WTC11 (cell line): ENCODE data around the gene MICAL3. TPM values are rescaled to one million over a fixed set of nuclear protein-coding genes. Genes with fewer than 3 reads are reported as not detected.

Experiments
- ATAC-seq: fragments of 200-7000 bp; cut with Tn5 transposase; 2 replicates; pipeline ENCODE4 v1.10.0; 2021; ENCODE audit warnings: mild to moderate bottlenecking, moderate library complexity
- CTCF ChIA-PET: fragments of 300-600 bp; sonication (Branson Sonifier 250); formaldehyde crosslinking; loops from one replicate; lab custom pipeline; 2021; ENCODE audit warnings: antibody characterized with exemption; lab: Charles Lee
- POLR2A ChIA-PET: fragments of 350-600 bp; sonication (Branson Sonifier 250); formaldehyde crosslinking; loops from one replicate; lab custom pipeline; 2021; ENCODE audit warnings: antibody characterized with exemption; lab: Charles Lee
- DNase-seq: peaks from one replicate; pipeline ENCODE4 v3.0.0; 2021; ENCODE audit warnings: low spot score
- H3K27ac Mint-ChIP-seq: 2 replicates; pipeline ENCODE4 v1.8.0; 2021; ENCODE audit warnings: mixed read lengths
- H3K27me3 Mint-ChIP-seq: 2 replicates; pipeline ENCODE4 v1.8.0; 2021; ENCODE audit warnings: low read depth, mild to moderate bottlenecking, moderate library complexity, mixed read lengths
- H3K36me3 Mint-ChIP-seq: 2 replicates; pipeline ENCODE4 v1.8.0; 2021; ENCODE audit warnings: mixed read lengths
- H3K4me1 Mint-ChIP-seq: 2 replicates; pipeline ENCODE4 v1.8.0; 2022; ENCODE audit warnings: mixed read lengths
- H3K4me3 Mint-ChIP-seq: 2 replicates; pipeline ENCODE4 v1.8.0; 2021; ENCODE audit warnings: mild to moderate bottlenecking, moderate library complexity, mixed read lengths
- H3K9me3 Mint-ChIP-seq: 2 replicates; pipeline ENCODE4 v1.8.0; 2021; ENCODE audit warnings: mixed read lengths
- ATF1 ChIP-seq: sonication (generic); formaldehyde crosslinking; IDR thresholded peaks from 2 replicates; pipeline ENCODE4 v1.8.1; 2023; ENCODE audit warnings: mild to moderate bottlenecking, moderate library complexity, missing genetic modification reagents
- ETV6 ChIP-seq: sonication (generic); formaldehyde crosslinking; IDR thresholded peaks from 2 replicates; pipeline ENCODE4 v1.8.1; 2022; ENCODE audit warnings: mild to moderate bottlenecking, missing genetic modification reagents
- FOXP1 ChIP-seq: sonication (generic); formaldehyde crosslinking; IDR thresholded peaks from 2 replicates; pipeline ENCODE4 v1.8.0; 2022; ENCODE audit warnings: missing genetic modification reagents, mild to moderate bottlenecking, moderate library complexity, borderline replicate concordance
- GRHL2 ChIP-seq: fragments of 250-450 bp; sonication (Bioruptor Pico); IDR thresholded peaks from 2 replicates; pipeline ENCODE4 v1.8.0; 2022; ENCODE audit warnings: mild to moderate bottlenecking, moderate library complexity; ENCODE audit not compliant: insufficient replicate concordance, severe bottlenecking
- GTF2I ChIP-seq: fragments of 250-450 bp; sonication (Bioruptor Pico); conservative IDR thresholded peaks from 2 replicates; pipeline ENCODE4 v1.4.0; 2021; ENCODE audit warnings: mild to moderate bottlenecking
- HMGA2 ChIP-seq: fragments of 250-450 bp; sonication (Bioruptor Pico); IDR thresholded peaks from 2 replicates; pipeline ENCODE4 v1.4.0; 2021; ENCODE audit warnings: mild to moderate bottlenecking, moderate library complexity
- IRF2 ChIP-seq: sonication (generic); formaldehyde crosslinking; IDR thresholded peaks from 2 replicates; pipeline ENCODE4 v1.8.0; 2022; ENCODE audit warnings: low read depth, missing genetic modification reagents, borderline replicate concordance
- NFE2L1 ChIP-seq: sonication (generic); formaldehyde crosslinking; IDR thresholded peaks from 2 replicates; pipeline ENCODE4 v1.8.1; 2023; ENCODE audit warnings: missing genetic modification reagents
- NFYB ChIP-seq: sonication (generic); formaldehyde crosslinking; conservative IDR thresholded peaks from 2 replicates; pipeline ENCODE4 v1.8.0; 2022; ENCODE audit warnings: low read depth, missing genetic modification reagents
- NR1H2 ChIP-seq: sonication (generic); formaldehyde crosslinking; IDR thresholded peaks from 2 replicates; pipeline ENCODE4 v1.9.0; 2021; ENCODE audit warnings: mild to moderate bottlenecking, moderate library complexity, missing genetic modification reagents
- TP53 ChIP-seq: sonication (generic); formaldehyde crosslinking; IDR thresholded peaks from 2 replicates; pipeline ENCODE4 v1.8.1; 2023; ENCODE audit warnings: mild to moderate bottlenecking, missing genetic modification reagents
- ZNF121 ChIP-seq: sonication (generic); formaldehyde crosslinking; IDR thresholded peaks from 2 replicates; pipeline ENCODE4 v1.8.0; 2023; ENCODE audit warnings: missing genetic modification reagents
- ZNF138 ChIP-seq: sonication (generic); formaldehyde crosslinking; conservative IDR thresholded peaks from 2 replicates; pipeline ENCODE4 v1.8.1; 2022; ENCODE audit warnings: mild to moderate bottlenecking, moderate library complexity, missing genetic modification reagents
- total RNA-seq: library from RNA; stranded (reverse); gene quantifications from 3 replicates; pipeline ENCODE4 v1.2.3, GENCODE V29; 2021
- TF ChIP-seq, protein P1 (sequence below): fragments of 200-600 bp; IDR thresholded peaks from 2 replicates; pipeline ENCODE4 v1.8.0; 2022; ENCODE audit warnings: antibody characterized with exemption
- TF ChIP-seq, protein P2 (sequence below): sonication (generic); formaldehyde crosslinking; IDR thresholded peaks from 2 replicates; pipeline ENCODE4 v1.8.1; 2022; ENCODE audit warnings: low read depth, missing genetic modification reagents, borderline replicate concordance
- TF ChIP-seq, protein P3 (sequence below): fragments of 250-450 bp; sonication (Bioruptor Pico); IDR thresholded peaks from 2 replicates; pipeline ENCODE4 v1.9.0; 2021; ENCODE audit warnings: mild to moderate bottlenecking
- TF ChIP-seq, protein P4 (sequence below): fragments of 250-450 bp; sonication (Bioruptor Pico); IDR thresholded peaks from 2 replicates; pipeline ENCODE4 v1.9.0; 2021; ENCODE audit warnings: mild to moderate bottlenecking
- TF ChIP-seq, protein P5 (sequence below): sonication (generic); formaldehyde crosslinking; IDR thresholded peaks from 2 replicates; pipeline ENCODE4 v1.8.1; 2023; ENCODE audit warnings: mild to moderate bottlenecking, missing genetic modification reagents, borderline replicate concordance

Gene MICAL3
- total RNA-seq, 1 experiment from 2014 or later: 41.2 TPM

DNA sequence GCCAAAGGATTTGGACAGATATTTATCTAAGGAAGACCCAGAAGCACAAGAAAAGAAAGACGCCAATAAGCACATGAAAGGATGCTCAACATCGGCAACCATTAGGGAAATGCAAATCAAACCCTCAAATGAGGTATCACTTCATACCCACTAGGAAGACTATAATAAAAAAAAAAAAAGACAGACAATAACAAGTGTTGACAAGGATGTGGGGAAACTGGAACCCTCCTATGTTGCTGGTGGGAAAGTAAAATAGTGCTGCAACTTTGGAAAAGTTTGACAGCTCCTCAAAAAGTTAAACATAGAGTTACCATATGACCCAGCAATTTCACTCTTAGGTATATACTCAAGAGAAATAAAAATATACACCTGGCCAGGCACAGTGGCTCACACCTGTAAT, 47.0 kb downstream of the MICAL3 start:
- no peak overlapping the region for H3K4me3 Mint-ChIP-seq
- H3K4me1 Mint-ChIP-seq: peaks cover 39% of the 10 kb centered on the region
- DNase-seq (no peak), ATAC-seq (no peak)
- no peak overlapping the region for H3K27ac Mint-ChIP-seq
- H3K9me3 Mint-ChIP-seq: peaks cover 8% of the 10 kb centered on the region
- ChIA-PET POLR2A (no interaction called here), CTCF (interaction anchor here (0.6 kb wide), 1 partner anchor 1846 kb away, joined by 4 read pairs; no protein-coding TSS in a partner anchor)
- TF ChIP-seq GRHL2 (CRISPR knock-in tag) (no peak), ZNF121 (CRISPR knock-in tag) (no peak), NFYB (CRISPR knock-in tag) (no peak), NFE2L1 (CRISPR knock-in tag) (no peak), HMGA2 (CRISPR knock-in tag) (no peak), NR1H2 (CRISPR knock-in tag) (no peak), FOXP1 (no peak), ETV6 (CRISPR knock-in tag) (no peak)
- TF ChIP-seq, protein P1, sequence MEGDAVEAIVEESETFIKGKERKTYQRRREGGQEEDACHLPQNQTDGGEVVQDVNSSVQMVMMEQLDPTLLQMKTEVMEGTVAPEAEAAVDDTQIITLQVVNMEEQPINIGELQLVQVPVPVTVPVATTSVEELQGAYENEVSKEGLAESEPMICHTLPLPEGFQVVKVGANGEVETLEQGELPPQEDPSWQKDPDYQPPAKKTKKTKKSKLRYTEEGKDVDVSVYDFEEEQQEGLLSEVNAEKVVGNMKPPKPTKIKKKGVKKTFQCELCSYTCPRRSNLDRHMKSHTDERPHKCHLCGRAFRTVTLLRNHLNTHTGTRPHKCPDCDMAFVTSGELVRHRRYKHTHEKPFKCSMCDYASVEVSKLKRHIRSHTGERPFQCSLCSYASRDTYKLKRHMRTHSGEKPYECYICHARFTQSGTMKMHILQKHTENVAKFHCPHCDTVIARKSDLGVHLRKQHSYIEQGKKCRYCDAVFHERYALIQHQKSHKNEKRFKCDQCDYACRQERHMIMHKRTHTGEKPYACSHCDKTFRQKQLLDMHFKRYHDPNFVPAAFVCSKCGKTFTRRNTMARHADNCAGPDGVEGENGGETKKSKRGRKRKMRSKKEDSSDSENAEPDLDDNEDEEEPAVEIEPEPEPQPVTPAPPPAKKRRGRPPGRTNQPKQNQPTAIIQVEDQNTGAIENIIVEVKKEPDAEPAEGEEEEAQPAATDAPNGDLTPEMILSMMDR: no peak
- TF ChIP-seq, protein P2, sequence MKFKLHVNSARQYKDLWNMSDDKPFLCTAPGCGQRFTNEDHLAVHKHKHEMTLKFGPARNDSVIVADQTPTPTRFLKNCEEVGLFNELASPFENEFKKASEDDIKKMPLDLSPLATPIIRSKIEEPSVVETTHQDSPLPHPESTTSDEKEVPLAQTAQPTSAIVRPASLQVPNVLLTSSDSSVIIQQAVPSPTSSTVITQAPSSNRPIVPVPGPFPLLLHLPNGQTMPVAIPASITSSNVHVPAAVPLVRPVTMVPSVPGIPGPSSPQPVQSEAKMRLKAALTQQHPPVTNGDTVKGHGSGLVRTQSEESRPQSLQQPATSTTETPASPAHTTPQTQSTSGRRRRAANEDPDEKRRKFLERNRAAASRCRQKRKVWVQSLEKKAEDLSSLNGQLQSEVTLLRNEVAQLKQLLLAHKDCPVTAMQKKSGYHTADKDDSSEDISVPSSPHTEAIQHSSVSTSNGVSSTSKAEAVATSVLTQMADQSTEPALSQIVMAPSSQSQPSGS (CRISPR knock-in tag): no peak
- no peaks in the 10 kb centered on the region for H3K27me3 Mint-ChIP-seq
- H3K36me3 Mint-ChIP-seq: peaks cover 7% of the 10 kb centered on the region

DNA sequence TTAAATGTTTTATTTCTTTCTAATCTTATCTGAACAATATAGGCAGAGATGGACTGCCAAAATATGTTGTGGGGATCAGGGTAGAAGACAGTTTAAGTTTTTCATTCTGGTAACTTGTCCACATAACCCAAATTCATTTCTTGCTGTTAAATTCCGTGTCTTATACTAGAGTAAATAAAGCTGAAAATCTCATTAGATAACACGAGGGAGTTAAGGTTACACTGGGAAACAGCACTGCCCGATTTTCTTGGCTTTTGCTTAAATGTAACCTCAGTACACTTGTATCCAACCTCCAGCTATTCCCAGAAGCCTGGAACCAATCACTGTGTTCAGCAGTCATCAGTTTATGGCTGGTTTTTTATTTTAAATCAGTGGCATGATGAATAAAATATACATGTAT, 48.2 kb downstream of the MICAL3 start:
- Mint-ChIP-seq H3K36me3 (peaks cover 7% of the 10 kb centered on the region), H3K4me1 (peaks cover 37% of the 10 kb centered on the region), H3K27me3 (no peaks in the 10 kb centered on the region), H3K4me3 (no peak overlapping the region), H3K9me3 (peaks cover 8% of the 10 kb centered on the region), H3K27ac (no peak overlapping the region)
- CTCF ChIA-PET: interaction anchor here (0.5 kb wide), 1 partner anchor 234 kb away, joined by 4 read pairs; no protein-coding TSS in a partner anchor
- POLR2A ChIA-PET: no interaction called here
- DNase-seq: no peak
- ATAC-seq: no peak
- TF ChIP-seq IRF2 (CRISPR knock-in tag): no peak
- TF ChIP-seq GTF2I (CRISPR knock-in tag): no peak
- TF ChIP-seq ZNF121 (CRISPR knock-in tag): no peak
- TF ChIP-seq, protein P3, sequence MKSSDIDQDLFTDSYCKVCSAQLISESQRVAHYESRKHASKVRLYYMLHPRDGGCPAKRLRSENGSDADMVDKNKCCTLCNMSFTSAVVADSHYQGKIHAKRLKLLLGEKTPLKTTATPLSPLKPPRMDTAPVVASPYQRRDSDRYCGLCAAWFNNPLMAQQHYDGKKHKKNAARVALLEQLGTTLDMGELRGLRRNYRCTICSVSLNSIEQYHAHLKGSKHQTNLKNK (CRISPR knock-in tag): no peak
- TF ChIP-seq, protein P4, sequence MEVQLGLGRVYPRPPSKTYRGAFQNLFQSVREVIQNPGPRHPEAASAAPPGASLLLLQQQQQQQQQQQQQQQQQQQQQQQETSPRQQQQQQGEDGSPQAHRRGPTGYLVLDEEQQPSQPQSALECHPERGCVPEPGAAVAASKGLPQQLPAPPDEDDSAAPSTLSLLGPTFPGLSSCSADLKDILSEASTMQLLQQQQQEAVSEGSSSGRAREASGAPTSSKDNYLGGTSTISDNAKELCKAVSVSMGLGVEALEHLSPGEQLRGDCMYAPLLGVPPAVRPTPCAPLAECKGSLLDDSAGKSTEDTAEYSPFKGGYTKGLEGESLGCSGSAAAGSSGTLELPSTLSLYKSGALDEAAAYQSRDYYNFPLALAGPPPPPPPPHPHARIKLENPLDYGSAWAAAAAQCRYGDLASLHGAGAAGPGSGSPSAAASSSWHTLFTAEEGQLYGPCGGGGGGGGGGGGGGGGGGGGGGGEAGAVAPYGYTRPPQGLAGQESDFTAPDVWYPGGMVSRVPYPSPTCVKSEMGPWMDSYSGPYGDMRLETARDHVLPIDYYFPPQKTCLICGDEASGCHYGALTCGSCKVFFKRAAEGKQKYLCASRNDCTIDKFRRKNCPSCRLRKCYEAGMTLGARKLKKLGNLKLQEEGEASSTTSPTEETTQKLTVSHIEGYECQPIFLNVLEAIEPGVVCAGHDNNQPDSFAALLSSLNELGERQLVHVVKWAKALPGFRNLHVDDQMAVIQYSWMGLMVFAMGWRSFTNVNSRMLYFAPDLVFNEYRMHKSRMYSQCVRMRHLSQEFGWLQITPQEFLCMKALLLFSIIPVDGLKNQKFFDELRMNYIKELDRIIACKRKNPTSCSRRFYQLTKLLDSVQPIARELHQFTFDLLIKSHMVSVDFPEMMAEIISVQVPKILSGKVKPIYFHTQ (CRISPR knock-in tag): no peak
- TF ChIP-seq NFE2L1 (CRISPR knock-in tag): no peak
- TF ChIP-seq ZNF138: no peak
- TF ChIP-seq ATF1 (CRISPR knock-in tag): no peak
- no peak for TF ChIP-seq TP53
- TF ChIP-seq, protein P5, sequence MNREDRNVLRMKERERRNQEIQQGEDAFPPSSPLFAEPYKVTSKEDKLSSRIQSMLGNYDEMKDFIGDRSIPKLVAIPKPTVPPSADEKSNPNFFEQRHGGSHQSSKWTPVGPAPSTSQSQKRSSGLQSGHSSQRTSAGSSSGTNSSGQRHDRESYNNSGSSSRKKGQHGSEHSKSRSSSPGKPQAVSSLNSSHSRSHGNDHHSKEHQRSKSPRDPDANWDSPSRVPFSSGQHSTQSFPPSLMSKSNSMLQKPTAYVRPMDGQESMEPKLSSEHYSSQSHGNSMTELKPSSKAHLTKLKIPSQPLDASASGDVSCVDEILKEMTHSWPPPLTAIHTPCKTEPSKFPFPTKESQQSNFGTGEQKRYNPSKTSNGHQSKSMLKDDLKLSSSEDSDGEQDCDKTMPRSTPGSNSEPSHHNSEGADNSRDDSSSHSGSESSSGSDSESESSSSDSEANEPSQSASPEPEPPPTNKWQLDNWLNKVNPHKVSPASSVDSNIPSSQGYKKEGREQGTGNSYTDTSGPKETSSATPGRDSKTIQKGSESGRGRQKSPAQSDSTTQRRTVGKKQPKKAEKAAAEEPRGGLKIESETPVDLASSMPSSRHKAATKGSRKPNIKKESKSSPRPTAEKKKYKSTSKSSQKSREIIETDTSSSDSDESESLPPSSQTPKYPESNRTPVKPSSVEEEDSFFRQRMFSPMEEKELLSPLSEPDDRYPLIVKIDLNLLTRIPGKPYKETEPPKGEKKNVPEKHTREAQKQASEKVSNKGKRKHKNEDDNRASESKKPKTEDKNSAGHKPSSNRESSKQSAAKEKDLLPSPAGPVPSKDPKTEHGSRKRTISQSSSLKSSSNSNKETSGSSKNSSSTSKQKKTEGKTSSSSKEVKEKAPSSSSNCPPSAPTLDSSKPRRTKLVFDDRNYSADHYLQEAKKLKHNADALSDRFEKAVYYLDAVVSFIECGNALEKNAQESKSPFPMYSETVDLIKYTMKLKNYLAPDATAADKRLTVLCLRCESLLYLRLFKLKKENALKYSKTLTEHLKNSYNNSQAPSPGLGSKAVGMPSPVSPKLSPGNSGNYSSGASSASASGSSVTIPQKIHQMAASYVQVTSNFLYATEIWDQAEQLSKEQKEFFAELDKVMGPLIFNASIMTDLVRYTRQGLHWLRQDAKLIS (CRISPR knock-in tag): no peak
